Upper lobe of right lung (tissue), 1 donor: Measurements from ENCODE around the gene MTRFR. TPM values are rescaled to one million over a fixed set of nuclear protein-coding genes. Genes with fewer than 3 reads are reported as not detected.

Experiments
- ATAC-seq: fragments of 200-7000 bp; cut with Tn5 transposase; one replicate; pipeline ENCODE4 v1.9.1; 2020; ENCODE audit warnings: mild to moderate bottlenecking, moderate library complexity
- DNase-seq: peaks from one replicate; pipeline ENCODE4 v3.0.0-alpha.2; 2020
- H3K27ac ChIP-seq: fragments of 200-600 bp; one replicate; pipeline ENCODE4 v1.8.0; 2022
- H3K27me3 ChIP-seq: fragments of 200-600 bp; one replicate; pipeline ENCODE4 v1.8.0; 2022; ENCODE audit warnings: mild to moderate bottlenecking
- H3K36me3 ChIP-seq: fragments of 200-600 bp; one replicate; pipeline ENCODE4 v1.8.0; 2022
- H3K4me1 ChIP-seq: fragments of 200-600 bp; one replicate; pipeline ENCODE4 v1.8.0; 2022
- H3K4me3 ChIP-seq: fragments of 200-600 bp; one replicate; pipeline ENCODE4 v1.8.0; 2022; ENCODE audit warnings: mild to moderate bottlenecking
- H3K9me3 ChIP-seq: fragments of 200-600 bp; one replicate; pipeline ENCODE4 v1.8.0; 2022
- CTCF ChIP-seq: fragments of 200-600 bp; IDR thresholded peaks from one replicate; pipeline ENCODE4 v1.8.0; 2022; ENCODE audit warnings: antibody characterized with exemption
- intact Hi-C: fragments of 100-400 bp; cut with DNase I; formaldehyde crosslinking; loops from one replicate; pipeline ENCODE4 v1.11.0; 2022
- total RNA-seq: library from RNA; stranded (reverse); fragmentation: NEBNext Ultra II Directional; extraction: Animal tissue kit (Norgen Biotek cat#: 25700); gene quantifications from one replicate; pipeline ENCODE4 v1.2.1, GENCODE V29; 2021
- donor health status: DM: no; HTN: yes; CAD: no; lungs with severe emphysema.

Gene MTRFR
- total RNA-seq, 1 donor from 2014 or later = 13.3 TPM

GRCh38 chr12:123253641-123254459, 20.6 kb downstream of the MTRFR start:
- no peaks in the 10 kb centered on the region for H3K9me3 ChIP-seq
- H3K4me1 ChIP-seq = peaks cover 10% of the 10 kb centered on the region
- no peak overlapping the region for H3K27ac ChIP-seq
- DNase-seq (no peak), ATAC-seq (no peak)
- H3K27me3 ChIP-seq = no peaks in the 10 kb centered on the region
- no peak for TF ChIP-seq CTCF
- peaks cover 54% of the 10 kb centered on the region for H3K36me3 ChIP-seq
- H3K4me3 ChIP-seq = no peak overlapping the region
- intact Hi-C loops = no loop called here

DNA sequence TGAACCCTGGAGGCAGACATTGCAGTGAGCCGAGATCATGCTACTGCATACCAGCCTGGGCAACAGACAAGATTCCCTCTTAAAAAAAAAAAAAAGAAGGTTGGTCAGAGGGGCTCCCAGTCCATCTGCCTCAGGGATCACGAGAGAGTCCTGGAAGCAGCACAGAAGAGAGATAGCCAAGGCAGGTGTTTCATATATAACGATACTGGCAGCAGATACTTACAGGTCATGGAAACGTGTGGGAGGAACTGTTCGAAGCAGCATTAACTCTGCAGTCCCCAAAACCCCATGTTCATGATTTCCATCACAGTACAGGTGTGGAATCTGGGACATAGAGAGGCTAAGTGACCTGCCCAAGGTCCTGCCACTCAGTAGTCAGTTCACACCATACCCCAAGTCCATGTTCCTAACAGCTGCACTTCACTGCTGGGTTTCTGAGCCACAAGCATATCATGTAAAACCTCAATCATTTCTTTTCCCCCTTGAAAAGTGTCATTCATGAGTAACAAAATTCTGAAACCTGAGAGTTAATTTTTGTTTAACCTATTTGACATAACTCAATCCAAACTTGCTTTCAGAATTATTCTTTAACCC, 21.7 kb downstream of the MTRFR start:
- H3K27ac ChIP-seq = no peak overlapping the region
- intact Hi-C loops = no loop called here
- ATAC-seq = no peak
- H3K27me3 ChIP-seq = no peaks in the 10 kb centered on the region
- H3K4me1 ChIP-seq = peaks cover 10% of the 10 kb centered on the region
- no peak overlapping the region for H3K4me3 ChIP-seq
- H3K36me3 ChIP-seq = peaks cover 58% of the 10 kb centered on the region
- no peak for DNase-seq
- H3K9me3 ChIP-seq = no peaks in the 10 kb centered on the region
- TF ChIP-seq CTCF = no peak

DNA sequence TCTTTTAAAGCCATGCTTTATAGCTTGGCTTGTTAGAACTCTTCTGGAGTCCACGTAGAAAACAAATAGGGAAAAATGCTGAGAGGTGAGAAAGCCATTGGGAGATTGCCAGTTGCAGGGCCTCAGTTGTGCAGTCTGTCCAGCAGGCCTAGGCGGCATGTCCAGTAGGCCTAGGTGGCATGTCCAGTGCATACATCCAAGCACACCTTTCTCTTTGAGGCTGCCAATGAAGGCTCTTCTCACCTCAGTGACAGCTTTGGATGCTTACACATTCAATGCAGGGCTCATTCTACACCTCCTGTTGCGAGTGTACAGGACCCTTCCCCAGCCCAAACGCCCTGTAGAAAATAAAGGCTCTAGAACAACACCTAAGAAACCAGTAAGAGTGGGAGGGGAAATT, 25.4 kb downstream of the MTRFR start:
- Histone ChIP-seq H3K27me3 (no peaks in the 10 kb centered on the region), H3K4me1 (no peaks in the 10 kb centered on the region), H3K27ac (no peak overlapping the region), H3K9me3 (no peaks in the 10 kb centered on the region), H3K36me3 (peaks cover 88% of the 10 kb centered on the region), H3K4me3 (no peak overlapping the region)
- no peak for DNase-seq
- intact Hi-C loops = no loop called here
- TF ChIP-seq CTCF = no peak
- no peak for ATAC-seq

GRCh38 chr12:123260081-123260480, 26.8 kb downstream of the MTRFR start:
- no peak overlapping the region for H3K27ac ChIP-seq
- TF ChIP-seq CTCF = no peak
- no peaks in the 10 kb centered on the region for H3K9me3 ChIP-seq
- H3K36me3 ChIP-seq = peaks cover 85% of the 10 kb centered on the region
- DNase-seq = no peak
- no peaks in the 10 kb centered on the region for H3K27me3 ChIP-seq
- ATAC-seq = no peak
- intact Hi-C loops = no loop called here
- H3K4me1 ChIP-seq = no peaks in the 10 kb centered on the region
- no peak overlapping the region for H3K4me3 ChIP-seq

- Histone ChIP-seq H3K4me1 (no peaks in the 10 kb centered on the region), H3K36me3 (peaks cover 76% of the 10 kb centered on the region), H3K9me3 (no peaks in the 10 kb centered on the region), H3K27ac (no peak overlapping the region), H3K4me3 (no peak overlapping the region), H3K27me3 (no peaks in the 10 kb centered on the region)
- ATAC-seq (no peak), DNase-seq (no peak)
- intact Hi-C loops = no loop called here
- no peak for TF ChIP-seq CTCF
Observed at GRCh38 chr12:123261196-123261595, 28.0 kb downstream of the MTRFR start.
